ENCODE data around the gene PRRG4. TPM values are rescaled to one million over a fixed set of nuclear protein-coding genes. Genes with fewer than 3 reads are reported as not detected.

Gene PRRG4
- total RNA-seq, 4 donors from 2014 or later, result 1.7 to 6.7 (median 2.5) TPM

DNA sequence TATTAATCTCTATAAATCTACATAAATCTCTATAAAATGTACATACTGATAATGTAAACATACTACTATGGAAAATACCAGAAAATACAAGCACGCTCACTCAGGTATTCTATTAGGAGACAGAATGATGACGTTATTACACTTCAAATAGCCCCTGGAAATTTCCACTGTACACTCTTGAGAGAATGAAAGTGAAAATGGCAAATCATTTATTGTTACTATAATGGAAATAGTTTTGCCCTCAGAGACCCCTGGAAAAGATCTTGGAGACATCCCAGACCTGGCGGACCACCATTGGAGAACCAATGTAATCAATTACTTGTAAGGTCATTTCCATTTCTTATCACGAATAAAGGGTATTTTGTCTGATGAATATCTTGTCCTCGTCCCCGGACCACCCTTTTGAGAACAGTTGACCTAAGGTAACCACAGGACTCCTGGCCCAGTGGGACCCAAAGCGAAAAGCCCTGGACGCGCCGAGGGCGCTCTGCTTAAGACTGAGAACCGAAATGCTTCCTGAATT lies 509 bp upstream of the PRRG4 start:
- H3K4me3 ChIP-seq, result peak overlapping the region; percentile 44 to 65
- H3K36me3 ChIP-seq, result no peaks in the 10 kb centered on the region
- H3K27ac ChIP-seq, result peak overlapping the region in 3 of 4 donors; percentile 37 to 66 (median 48)
- H3K9me3 ChIP-seq, result no peaks in the 10 kb centered on the region
- H3K27me3 ChIP-seq, result peaks cover 28% of the 10 kb centered on the region
- peaks cover 0 to 14% (median 12%) of the 10 kb centered on the region in 3 donors for H3K4me1 ChIP-seq
- WGBS, 2 donors (ENCODE audit: low coverage in 1 of 2), result 10 to 25% methylated on average over 4 to 7 of the region's 12 CpGs
- peak in 1 of 2 donors; percentile 17 for TF ChIP-seq POLR2A (IDR thresholded peaks at IDR 0.05)
- TF ChIP-seq, protein P1, sequence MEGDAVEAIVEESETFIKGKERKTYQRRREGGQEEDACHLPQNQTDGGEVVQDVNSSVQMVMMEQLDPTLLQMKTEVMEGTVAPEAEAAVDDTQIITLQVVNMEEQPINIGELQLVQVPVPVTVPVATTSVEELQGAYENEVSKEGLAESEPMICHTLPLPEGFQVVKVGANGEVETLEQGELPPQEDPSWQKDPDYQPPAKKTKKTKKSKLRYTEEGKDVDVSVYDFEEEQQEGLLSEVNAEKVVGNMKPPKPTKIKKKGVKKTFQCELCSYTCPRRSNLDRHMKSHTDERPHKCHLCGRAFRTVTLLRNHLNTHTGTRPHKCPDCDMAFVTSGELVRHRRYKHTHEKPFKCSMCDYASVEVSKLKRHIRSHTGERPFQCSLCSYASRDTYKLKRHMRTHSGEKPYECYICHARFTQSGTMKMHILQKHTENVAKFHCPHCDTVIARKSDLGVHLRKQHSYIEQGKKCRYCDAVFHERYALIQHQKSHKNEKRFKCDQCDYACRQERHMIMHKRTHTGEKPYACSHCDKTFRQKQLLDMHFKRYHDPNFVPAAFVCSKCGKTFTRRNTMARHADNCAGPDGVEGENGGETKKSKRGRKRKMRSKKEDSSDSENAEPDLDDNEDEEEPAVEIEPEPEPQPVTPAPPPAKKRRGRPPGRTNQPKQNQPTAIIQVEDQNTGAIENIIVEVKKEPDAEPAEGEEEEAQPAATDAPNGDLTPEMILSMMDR (IDR thresholded peaks at IDR 0.05), result no peak
- ATAC-seq, result no peak

DNA sequence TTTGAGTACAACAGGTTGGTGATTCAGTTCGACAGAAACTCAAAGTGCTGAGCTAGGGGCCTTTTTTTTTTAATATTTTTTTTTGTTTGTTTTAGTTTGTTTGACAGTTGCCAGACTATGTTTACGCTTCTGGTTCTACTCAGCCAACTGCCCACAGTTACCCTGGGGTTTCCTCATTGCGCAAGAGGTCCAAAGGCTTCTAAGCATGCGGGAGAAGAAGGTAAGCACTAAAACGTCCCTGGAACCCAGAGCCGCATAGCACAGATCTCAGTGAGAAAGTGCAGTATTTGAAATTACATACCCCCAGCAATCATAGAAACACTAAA lies 649 bp downstream of the PRRG4 start:
- Histone ChIP-seq H3K36me3 (no peaks in the 10 kb centered on the region), H3K4me3 (peak overlapping the region; percentile 44 to 65), H3K4me1 (peaks cover 0 to 14% (median 12%) of the 10 kb centered on the region in 3 donors), H3K9me3 (no peaks in the 10 kb centered on the region), H3K27me3 (peaks cover 32% of the 10 kb centered on the region), H3K27ac (peak overlapping the region in 2 of 4 donors; percentile 48 to 66)
- TF ChIP-seq, protein P1 (IDR thresholded peaks at IDR 0.05), result no peak
- TF ChIP-seq POLR2AphosphoS5 (IDR thresholded peaks at IDR 0.05) (no peak), POLR2A (IDR thresholded peaks at IDR 0.05) (no peak), EP300 (IDR thresholded peaks at IDR 0.05) (no peak)
- no peak for ATAC-seq
- WGBS, 2 donors (ENCODE audit: low coverage in 1 of 2), result 21 to 22% methylated on average over 2 to 4 of the region's 6 CpGs

DNA sequence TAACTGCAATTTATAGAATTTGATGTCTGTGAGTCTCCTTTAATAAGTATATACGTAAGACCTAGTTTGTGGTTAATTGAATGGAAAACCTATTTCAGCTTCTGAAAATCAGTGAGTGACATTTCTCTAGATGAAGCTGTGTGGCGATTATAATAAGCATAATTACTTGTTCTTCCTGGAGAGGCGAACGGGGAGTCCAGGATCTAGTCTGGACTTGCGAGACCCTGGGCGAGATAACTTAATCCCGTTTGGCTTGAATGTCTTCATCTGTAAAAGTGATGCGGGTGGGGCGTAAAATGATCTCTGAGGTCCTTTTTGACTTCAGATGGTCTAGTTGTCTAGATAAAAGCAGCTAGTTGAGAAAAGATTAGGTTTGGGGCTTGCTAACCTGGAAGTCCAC lies 1.1 kb downstream of the PRRG4 start:
- TF ChIP-seq, protein P1 (IDR thresholded peaks at IDR 0.05), result no peak
- TF ChIP-seq POLR2A (IDR thresholded peaks at IDR 0.05) (no peak), POLR2AphosphoS5 (IDR thresholded peaks at IDR 0.05) (no peak), EP300 (IDR thresholded peaks at IDR 0.05) (no peak)
- no peak overlapping the region for H3K4me3 ChIP-seq
- WGBS, 2 donors (ENCODE audit: low coverage in 1 of 2), result 62 to 68% methylated on average over 9 of the region's 9 CpGs
- H3K36me3 ChIP-seq, result no peaks in the 10 kb centered on the region
- ATAC-seq, result no peak
- no peak overlapping the region for H3K27ac ChIP-seq
- peaks cover 0 to 14% (median 12%) of the 10 kb centered on the region in 3 donors for H3K4me1 ChIP-seq
- H3K27me3 ChIP-seq, result peaks cover 32% of the 10 kb centered on the region
- no peaks in the 10 kb centered on the region for H3K9me3 ChIP-seq

DNA sequence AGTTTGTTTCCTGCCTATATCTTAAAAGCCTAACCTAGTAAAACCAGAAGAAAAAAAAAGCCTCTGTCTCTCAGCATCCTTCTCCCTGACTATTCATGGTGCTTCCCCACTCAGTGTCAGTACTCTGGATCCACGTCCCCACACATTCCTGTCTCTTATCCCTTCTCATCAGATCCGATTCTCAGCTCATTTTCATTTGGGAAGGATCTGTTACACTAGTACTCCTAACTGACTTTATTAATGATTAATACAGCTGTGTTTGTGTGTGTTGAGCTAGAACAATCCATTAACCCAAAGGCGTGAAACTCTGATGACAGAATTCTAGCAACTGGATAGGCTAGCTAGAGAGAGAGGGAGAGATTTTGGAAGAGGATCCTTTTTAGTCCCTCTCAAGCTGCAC lies 1.5 kb downstream of the PRRG4 start:
- no peak overlapping the region for H3K27ac ChIP-seq
- no peak for ATAC-seq
- WGBS, 2 donors (ENCODE audit: low coverage in 1 of 2), result 57 to 60% methylated on average over 1 to 3 of the region's 3 CpGs
- no peaks in the 10 kb centered on the region for H3K9me3 ChIP-seq
- TF ChIP-seq EP300 (IDR thresholded peaks at IDR 0.05), result no peak
- TF ChIP-seq POLR2AphosphoS5 (IDR thresholded peaks at IDR 0.05), result no peak
- TF ChIP-seq POLR2A (IDR thresholded peaks at IDR 0.05), result no peak
- TF ChIP-seq, protein P1 (IDR thresholded peaks at IDR 0.05), result no peak
- peaks cover 0 to 14% (median 12%) of the 10 kb centered on the region in 3 donors for H3K4me1 ChIP-seq
- H3K27me3 ChIP-seq, result peaks cover 32% of the 10 kb centered on the region
- no peak overlapping the region for H3K4me3 ChIP-seq
- H3K36me3 ChIP-seq, result no peaks in the 10 kb centered on the region

DNA sequence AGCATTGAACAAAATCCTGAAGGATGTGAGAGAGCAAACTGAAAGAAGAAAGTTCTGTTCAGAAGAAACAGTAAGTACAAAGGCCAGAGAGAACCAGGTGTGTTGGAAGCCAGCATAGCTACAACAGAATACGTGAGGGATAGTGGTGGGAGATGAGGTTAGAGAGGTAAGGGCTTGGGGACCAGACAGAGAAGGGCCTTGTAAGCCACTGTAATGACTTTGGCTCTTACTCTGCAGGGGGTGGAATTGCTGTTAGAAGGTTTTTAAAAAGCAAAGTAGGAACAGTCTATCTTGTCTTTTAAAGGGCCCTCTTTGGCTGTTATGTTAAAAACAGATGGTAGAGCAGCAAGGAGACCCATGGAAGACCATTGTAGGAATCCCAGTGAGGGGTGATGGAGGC lies 4.2 kb downstream of the PRRG4 start:
- peaks cover 0 to 14% (median 11%) of the 10 kb centered on the region in 3 donors for H3K4me1 ChIP-seq
- no peak overlapping the region for H3K27ac ChIP-seq
- no peaks in the 10 kb centered on the region for H3K9me3 ChIP-seq
- no peak overlapping the region for H3K4me3 ChIP-seq
- WGBS, 2 donors (ENCODE audit: low coverage in 1 of 2), result 50 to 88% methylated on average over 1 of the region's 1 CpG
- H3K27me3 ChIP-seq, result peaks cover 32% of the 10 kb centered on the region
- no peak for ATAC-seq
- no peaks in the 10 kb centered on the region for H3K36me3 ChIP-seq
- no peak for TF ChIP-seq POLR2AphosphoS5 (IDR thresholded peaks at IDR 0.05)
- TF ChIP-seq, protein P1 (IDR thresholded peaks at IDR 0.05), result no peak
- TF ChIP-seq EP300 (IDR thresholded peaks at IDR 0.05), result no peak
- no peak for TF ChIP-seq POLR2A (IDR thresholded peaks at IDR 0.05)

Measured in gastroesophageal sphincter (tissue), 4 donors.